ENCODE data around the gene MATN1.

MATN1 gene

GRCh38 chr1:30744060-30744756 is 20.8 kb upstream of the MATN1 start:
- Histone ChIP-seq H3K4me1 (ENCODE audit: low read depth, poor library complexity, severe bottlenecking) (peaks cover 67% of the 10 kb centered on the region), H3K4me3 (IDR thresholded peaks at IDR 0.05; ENCODE audit: insufficient read depth, low read depth, low read length) (peak overlapping the region; percentile 44), H3K9ac (peak overlapping the region; percentile 62; the same call in 1 of the 2 replicates), H4K20me1 (ENCODE audit: insufficient read depth) (no peaks in the 10 kb centered on the region), H3K36me3 (ENCODE audit: insufficient read depth) (no peaks in the 10 kb centered on the region), H3K27me3 (ENCODE audit: insufficient read depth, low read depth) (no peaks in the 10 kb centered on the region; the same call in 1 of the 2 replicates), H3K79me2 (ENCODE audit: insufficient read depth, low read depth) (no peaks in the 10 kb centered on the region; the same call in 1 of the 2 replicates), H2AFZ (ENCODE audit: low read depth) (no peak overlapping the region), H3K4me2 (peak overlapping the region; percentile 95), H3K27ac (peak overlapping the region; percentile 90)
- no peak for TF ChIP-seq CTCF (conservative IDR thresholded peaks at IDR 0.05; ENCODE audit: low read depth, low read length)

- Histone ChIP-seq H3K4me1 (ENCODE audit: low read depth, poor library complexity, severe bottlenecking) (peaks cover 63% of the 10 kb centered on the region), H3K27ac (peak overlapping the region; percentile 90), H2AFZ (ENCODE audit: low read depth) (no peak overlapping the region), H3K36me3 (ENCODE audit: insufficient read depth) (no peaks in the 10 kb centered on the region; the same call in 1 of the 2 replicates), H3K4me2 (peak overlapping the region; percentile 95), H3K9ac (no peak overlapping the region; the same call in 1 of the 2 replicates), H3K4me3 (IDR thresholded peaks at IDR 0.05; ENCODE audit: insufficient read depth, low read depth, low read length) (peak overlapping the region; percentile 44), H3K79me2 (ENCODE audit: insufficient read depth, low read depth) (no peaks in the 10 kb centered on the region; the same call in 1 of the 2 replicates), H3K27me3 (ENCODE audit: insufficient read depth, low read depth) (no peaks in the 10 kb centered on the region; the same call in 1 of the 2 replicates), H4K20me1 (ENCODE audit: insufficient read depth) (no peaks in the 10 kb centered on the region)
- no peak for TF ChIP-seq CTCF (conservative IDR thresholded peaks at IDR 0.05; ENCODE audit: low read depth, low read length)
These were observed 20.2 kb upstream of the MATN1 start for GRCh38 chr1:30743584-30744059.

GRCh38 chr1:30742963-30743559 is 19.7 kb upstream of the MATN1 start:
- Histone ChIP-seq H3K79me2 (ENCODE audit: insufficient read depth, low read depth) (no peaks in the 10 kb centered on the region; the same call in 1 of the 2 replicates), H4K20me1 (ENCODE audit: insufficient read depth) (no peaks in the 10 kb centered on the region), H3K36me3 (ENCODE audit: insufficient read depth) (no peaks in the 10 kb centered on the region; the same call in 1 of the 2 replicates), H3K4me3 (IDR thresholded peaks at IDR 0.05; ENCODE audit: insufficient read depth, low read depth, low read length) (no peak overlapping the region), H3K4me2 (peak overlapping the region; percentile 95), H2AFZ (ENCODE audit: low read depth) (no peak overlapping the region), H3K27me3 (ENCODE audit: insufficient read depth, low read depth) (no peaks in the 10 kb centered on the region; the same call in 1 of the 2 replicates), H3K4me1 (ENCODE audit: low read depth, poor library complexity, severe bottlenecking) (peaks cover 57% of the 10 kb centered on the region), H3K9ac (no peak overlapping the region), H3K27ac (peak overlapping the region; percentile 90; the same call in 1 of the 2 replicates)
- no peak for TF ChIP-seq CTCF (conservative IDR thresholded peaks at IDR 0.05; ENCODE audit: low read depth, low read length)

- TF ChIP-seq CTCF (conservative IDR thresholded peaks at IDR 0.05; ENCODE audit: low read depth, low read length), result no peak
- Histone ChIP-seq H3K9ac (no peak overlapping the region), H3K4me2 (no peak overlapping the region; the same call in 1 of the 2 replicates), H3K4me1 (ENCODE audit: low read depth, poor library complexity, severe bottlenecking) (peaks cover 51% of the 10 kb centered on the region), H3K27ac (0 out of 2 replicates have a peak overlapping the region, but pooled peaks have one; percentile 90), H3K79me2 (ENCODE audit: insufficient read depth, low read depth) (no peaks in the 10 kb centered on the region; the same call in 1 of the 2 replicates), H2AFZ (ENCODE audit: low read depth) (no peak overlapping the region), H3K4me3 (IDR thresholded peaks at IDR 0.05; ENCODE audit: insufficient read depth, low read depth, low read length) (no peak overlapping the region), H3K27me3 (ENCODE audit: insufficient read depth, low read depth) (no peaks in the 10 kb centered on the region; the same call in 1 of the 2 replicates), H3K36me3 (ENCODE audit: insufficient read depth) (no peaks in the 10 kb centered on the region; the same call in 1 of the 2 replicates), H4K20me1 (ENCODE audit: insufficient read depth) (no peaks in the 10 kb centered on the region)
These were observed 19.0 kb upstream of the MATN1 start for GRCh38 chr1:30742300-30742962.

Measured in KMS-11 (cell line).